HL-60 (cell line): ENCODE results near the gene LIPI.

ENCODE experiments used
- CTCF ChIP-seq: IDR thresholded peaks from one replicate; pipeline ENCODE4 v1.5.1; 2011; ENCODE audit warnings: low read length, control low read depth, inconsistent platforms; ENCODE audit not compliant: insufficient read depth
- GABPA ChIP-seq: IDR thresholded peaks from 2 replicates; pipeline ENCODE4 v1.6.1; 2012; ENCODE audit warnings: low read depth
- REST ChIP-seq: IDR thresholded peaks from 2 replicates; pipeline ENCODE4 v1.6.1; 2012; ENCODE audit warnings: low read depth; ENCODE audit not compliant: insufficient replicate concordance
- SPI1 ChIP-seq: IDR thresholded peaks from 2 replicates; pipeline ENCODE4 v1.6.1; 2012; ENCODE audit warnings: low read depth, mild to moderate bottlenecking, borderline replicate concordance

- no peak for TF ChIP-seq GABPA
- TF ChIP-seq CTCF, result no peak
- no peak for TF ChIP-seq REST
- TF ChIP-seq SPI1, result no peak
Measured at GRCh38 chr21:14121719-14122118, 89.0 kb downstream of the LIPI start.
